Smooth muscle cell of the brain vasculature (primary cell): ENCODE measurements around the gene MYL5.
"Not testable (repeated sequence)": the region's sequence is repeated elsewhere in the genome, so short reads cannot be mapped to it uniquely, and the experiment has no call there.

Source experiments
- DNase-seq: peaks from one replicate; pipeline ENCODE4 v3.0.0-alpha.2; 2012; ENCODE audit warnings: low read depth, low spot score

MYL5 gene

DNA sequence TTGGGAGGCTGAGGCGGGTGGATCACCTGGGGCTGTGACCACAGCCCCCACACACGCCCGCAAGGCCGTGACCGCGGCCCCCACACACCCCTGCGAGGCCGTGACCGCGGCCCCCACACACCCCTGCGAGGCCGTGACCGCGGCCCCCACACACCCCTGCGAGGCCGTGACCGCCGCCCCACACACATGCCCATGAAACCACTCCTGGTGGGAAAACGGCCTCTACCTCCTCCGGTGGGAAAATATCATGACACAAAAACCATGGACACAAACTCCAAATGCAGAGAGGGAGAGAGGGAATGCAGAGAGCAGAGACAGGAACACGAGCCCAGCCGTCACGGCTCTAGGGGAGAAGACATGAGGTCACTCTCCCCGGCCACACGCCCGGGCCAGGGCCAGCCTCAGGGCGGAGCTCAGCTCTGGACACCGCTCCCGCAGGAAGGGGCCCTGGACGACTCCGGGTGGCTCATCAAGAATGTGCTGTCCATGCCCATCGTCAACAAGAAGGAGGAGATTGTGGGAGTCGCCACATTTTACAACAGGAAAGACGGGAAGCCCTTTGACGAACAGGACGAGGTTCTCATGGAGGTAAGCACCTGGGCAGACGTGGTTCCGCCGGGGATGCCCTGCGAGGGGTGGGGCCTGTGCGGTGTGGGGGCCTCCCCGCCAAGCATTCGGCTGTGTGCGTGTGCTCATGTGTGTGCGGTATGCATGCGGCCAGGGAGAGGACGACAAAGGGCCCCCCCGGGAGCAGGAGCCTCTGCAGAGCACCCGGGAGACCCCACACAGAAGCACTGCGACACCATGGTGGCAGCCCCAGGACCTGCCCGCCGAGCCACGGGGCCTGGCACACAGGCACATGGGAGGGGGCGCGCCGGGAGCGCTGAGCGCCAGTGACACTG lies 17.7 kb upstream of the MYL5 start:
- no peak for DNase-seq

DNA sequence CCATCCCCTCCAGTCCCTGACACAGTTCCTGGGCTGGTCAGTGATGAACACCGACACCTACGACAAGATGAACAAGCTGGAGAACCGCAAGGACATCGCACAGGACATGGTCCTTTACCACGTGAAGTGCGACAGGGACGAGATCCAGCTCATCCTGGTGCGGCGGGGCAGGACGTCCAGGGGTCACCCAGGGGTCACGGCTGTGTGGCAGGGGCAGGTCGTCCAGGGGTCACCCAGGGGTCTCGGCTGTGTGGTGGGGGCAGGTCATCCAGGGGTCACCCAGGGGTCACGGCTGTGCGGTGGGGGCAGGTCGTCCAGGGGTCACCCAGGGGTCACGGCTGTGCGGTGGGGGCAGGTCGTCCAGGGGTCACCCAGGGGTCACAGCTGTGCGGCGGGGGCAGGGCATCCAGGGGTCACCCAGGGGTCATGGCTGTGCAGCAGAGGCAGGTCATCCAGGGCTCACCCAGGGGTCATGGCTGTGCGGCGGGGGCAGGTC lies 17.0 kb upstream of the MYL5 start:
- no peak for DNase-seq

DNA sequence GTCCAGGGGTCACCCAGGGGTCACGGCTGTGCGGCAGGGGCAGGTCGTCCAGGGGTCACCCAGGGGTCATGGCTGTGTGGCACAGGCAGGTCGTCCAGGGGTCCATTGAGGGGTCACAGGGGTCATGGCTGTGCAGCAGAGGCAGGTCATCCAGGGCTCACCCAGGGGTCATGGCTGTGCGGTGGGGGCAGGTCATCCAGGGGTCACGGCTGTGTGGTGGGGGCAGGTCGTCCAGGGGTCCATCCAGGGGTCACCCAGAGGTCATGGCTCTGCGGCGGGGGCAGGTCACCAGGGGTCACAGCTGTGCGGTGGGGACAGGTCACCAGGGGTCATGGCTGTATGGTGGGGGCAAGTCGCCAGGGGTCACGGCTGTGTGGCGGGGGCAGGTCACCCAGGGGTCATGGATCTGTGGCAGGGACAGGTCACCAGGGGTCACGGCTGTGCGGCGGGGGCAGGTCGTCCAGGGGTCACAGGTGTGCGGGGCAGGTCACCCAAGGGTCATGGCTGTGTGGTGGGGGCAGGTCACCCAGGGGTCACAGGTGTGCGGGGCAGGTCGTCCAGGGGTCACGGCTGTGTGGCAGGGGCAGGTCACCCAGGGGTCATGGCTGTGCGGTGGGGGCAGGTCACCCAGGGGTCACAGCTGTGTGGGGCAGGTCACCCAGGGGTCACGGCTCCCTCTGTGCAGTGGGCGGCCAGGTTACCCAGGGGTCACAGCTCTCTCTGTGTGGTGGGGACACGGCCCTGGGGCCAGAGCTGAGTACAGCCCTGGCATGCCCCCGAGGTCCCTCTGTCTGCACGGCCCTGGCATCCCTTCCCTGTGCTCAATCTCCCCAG lies 16.3 kb upstream of the MYL5 start:
- DNase-seq = no peak

DNA sequence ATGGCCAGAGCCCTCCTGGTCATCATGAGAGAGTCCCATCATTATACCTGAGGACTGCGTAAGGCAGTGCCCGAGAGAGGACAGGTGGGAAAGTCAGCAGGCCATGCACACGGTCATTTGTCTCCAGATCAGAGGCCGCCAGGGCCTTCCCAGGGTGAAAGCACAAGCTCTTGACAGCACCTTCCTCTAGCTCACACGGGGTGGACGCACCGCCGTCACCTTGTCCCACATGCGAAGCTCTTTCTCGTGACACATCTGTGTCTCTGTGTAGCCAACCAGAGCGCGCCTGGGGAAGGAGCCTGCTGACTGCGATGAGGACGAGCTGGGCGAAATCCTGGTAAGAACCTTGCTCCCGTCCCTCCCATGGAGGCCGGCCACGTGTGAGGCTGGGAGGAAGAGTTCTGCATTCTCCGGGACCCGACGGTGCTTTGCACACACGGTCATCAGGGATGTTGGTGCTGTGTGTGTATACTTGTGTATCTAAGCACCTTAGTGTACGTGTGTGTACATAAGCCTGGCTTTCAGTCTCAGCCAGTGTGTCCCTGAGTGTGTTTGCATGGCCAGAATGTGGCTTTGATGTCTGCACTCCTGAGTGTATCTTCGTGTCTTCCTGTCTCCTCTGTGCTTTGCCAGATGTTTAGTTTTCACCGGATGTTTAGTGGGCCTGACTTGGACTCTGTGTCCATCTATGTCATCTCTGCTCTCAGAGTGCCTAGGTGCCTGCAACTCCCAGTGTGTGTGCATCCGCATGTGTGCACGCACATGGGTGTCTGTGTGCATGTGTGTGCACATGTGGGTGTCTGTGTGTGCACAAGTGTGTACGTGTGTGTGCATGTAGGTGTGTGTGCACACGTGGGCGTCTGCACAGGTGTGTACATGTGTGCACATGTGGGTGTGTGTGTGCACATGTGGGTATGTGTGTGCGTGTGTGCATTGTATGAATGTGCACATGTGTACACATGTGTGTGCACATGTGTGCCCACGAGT lies 15.4 kb upstream of the MYL5 start:
- DNase-seq = no peak

DNA sequence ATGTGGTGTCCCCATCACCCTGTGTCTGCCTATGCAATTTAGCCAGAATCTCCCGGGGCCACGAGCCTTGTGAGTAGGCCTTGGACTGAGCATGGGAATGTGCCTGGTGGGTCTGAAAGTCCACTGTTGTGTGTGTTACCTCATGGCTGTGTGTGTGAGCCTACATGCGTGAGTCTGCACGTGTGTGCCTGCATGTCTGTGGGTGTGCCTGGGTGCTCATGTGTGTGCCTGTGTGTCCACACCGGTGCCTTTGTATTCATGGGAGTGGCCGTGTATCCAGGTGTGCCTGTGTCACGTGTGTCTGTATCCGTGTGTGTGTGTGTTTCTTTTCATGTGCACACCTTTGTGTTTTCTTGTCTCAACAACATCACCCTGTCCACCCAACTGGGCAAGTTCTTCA lies 14.5 kb upstream of the MYL5 start:
- no peak for DNase-seq

DNA sequence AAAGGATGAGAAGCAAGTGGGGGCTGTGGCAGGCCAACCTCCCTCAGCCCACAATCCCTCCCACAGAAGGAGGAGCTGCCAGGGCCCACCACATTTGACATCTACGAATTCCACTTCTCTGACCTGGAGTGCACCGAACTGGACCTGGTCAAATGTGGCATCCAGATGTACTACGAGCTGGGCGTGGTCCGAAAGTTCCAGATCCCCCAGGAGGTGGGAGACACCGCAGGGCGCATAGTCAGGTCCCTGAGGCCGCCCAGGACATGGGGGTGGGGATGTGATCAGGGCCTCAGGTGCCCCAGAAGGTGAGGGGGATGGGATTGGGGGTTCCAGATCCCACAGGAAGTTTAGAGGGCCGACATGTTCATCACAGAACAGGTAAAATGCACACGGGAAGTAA lies 13.9 kb upstream of the MYL5 start:
- DNase-seq = no peak

DNA sequence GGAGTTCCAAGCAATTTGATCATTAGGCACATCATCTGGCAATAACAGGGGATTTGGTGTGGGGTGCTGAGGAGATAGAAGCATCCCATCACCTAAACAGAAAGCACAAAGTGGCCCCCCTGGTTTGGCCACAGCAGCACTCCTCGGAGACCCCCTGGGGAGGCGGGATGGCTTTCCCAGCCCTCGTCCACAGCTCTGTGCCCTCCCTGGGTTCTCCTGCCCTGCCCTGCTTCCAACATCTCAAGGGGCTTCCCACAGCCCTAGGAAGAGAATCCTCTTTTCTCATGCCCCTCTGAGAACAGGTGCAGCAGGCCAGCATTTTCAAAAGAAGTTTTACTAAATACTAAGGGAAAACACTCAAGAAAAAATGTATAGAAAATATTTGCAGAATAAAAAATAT lies 13.1 kb upstream of the MYL5 start:
- no peak for DNase-seq

DNA sequence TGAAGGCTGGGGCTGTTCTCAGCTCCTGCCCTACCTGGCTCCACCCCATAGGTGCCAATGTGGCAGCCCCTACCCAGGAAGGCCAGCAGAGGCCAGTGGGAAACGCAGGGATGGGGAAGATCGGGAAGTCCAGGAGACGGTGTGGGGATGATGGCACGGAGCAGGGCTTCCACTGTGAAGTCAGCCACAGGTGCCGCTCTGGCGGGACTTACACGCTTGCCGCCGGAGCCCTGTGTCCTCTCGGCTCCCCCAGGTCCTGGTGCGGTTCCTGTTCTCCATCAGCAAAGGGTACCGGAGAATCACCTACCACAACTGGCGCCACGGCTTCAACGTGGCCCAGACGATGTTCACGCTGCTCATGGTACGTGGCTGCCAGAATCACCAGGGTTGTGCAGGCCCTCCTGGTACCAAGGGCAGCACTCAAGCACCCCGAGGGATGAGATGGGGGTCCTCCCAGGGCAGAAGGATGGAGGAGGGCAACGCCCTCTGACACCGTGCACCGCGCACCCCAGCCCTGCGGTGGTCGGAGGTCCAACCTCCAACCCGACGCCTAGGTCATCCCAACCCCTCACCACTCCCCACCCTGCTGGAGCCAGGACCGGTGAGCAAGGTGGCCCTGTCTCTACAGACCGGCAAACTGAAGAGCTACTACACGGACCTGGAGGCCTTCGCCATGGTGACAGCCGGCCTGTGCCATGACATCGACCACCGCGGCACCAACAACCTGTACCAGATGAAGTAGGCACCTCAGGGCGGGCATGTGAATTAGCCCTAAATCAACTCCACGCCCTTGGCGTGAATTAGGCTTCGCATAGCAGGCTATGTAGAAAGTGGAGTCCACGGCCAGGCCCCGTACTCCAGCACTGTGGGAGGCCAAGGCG lies 12.2 kb upstream of the MYL5 start:
- DNase-seq = no peak

DNA sequence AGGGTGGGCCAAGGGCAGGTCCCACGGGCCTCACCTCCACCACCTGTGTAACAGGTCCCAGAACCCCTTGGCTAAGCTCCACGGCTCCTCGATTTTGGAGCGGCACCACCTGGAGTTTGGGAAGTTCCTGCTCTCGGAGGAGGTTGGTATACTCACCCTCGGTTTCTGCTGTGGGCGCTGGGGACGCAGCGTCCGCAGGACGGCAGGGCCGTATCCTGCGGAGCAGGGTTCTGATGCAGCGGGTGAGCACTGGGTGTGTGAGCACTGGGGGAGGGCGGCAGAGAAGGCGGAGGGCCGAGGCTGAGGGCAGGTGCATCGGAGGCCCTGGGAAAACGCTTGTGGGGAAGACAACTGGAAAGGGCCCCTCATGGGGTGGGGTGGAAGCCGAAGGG lies 11.3 kb upstream of the MYL5 start:
- DNase-seq = no peak

DNA sequence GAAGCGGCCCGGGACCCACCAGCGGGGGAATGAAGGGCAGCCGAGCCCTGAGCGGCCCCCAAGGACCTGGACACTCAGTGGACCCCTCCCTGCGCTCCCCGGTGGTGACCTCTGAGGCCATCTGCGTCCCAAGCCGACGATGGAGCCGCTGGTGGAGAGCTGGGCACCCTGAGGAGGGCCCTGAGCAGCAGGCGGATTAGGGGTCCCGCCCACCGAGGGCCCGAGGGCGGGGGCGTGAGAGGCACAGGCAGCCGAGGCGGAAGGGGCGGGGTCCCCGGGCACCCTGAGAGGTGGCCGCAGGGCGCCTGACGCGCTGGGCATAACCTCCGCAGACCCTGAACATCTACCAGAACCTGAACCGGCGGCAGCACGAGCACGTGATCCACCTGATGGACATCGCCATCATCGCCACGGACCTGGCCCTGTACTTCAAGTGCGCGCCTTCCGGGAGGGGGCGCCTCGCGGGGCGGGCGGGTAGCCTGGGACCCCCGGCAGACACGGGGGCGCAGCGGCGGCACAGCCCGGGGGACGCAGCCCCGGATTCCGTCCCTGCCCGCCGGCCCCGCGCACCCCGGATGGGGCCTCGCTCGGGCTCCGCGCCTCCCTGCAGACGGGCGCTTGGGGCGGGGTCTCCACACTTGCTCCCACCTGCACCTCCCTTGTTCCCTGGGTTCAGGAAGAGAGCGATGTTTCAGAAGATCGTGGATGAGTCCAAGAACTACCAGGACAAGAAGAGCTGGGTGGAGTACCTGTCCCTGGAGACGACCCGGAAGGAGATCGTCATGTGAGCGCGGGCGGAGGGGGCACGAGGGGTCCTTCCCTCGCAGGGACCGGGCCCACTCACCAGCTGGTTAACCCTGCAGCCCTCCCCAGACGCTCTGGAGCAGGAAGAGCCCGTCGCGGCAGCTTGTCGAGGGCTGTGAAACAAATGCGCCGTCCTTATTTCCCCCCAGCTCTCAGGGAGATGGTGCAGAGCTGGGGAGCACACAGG lies 10.6 kb upstream of the MYL5 start:
- DNase-seq = no peak

DNA sequence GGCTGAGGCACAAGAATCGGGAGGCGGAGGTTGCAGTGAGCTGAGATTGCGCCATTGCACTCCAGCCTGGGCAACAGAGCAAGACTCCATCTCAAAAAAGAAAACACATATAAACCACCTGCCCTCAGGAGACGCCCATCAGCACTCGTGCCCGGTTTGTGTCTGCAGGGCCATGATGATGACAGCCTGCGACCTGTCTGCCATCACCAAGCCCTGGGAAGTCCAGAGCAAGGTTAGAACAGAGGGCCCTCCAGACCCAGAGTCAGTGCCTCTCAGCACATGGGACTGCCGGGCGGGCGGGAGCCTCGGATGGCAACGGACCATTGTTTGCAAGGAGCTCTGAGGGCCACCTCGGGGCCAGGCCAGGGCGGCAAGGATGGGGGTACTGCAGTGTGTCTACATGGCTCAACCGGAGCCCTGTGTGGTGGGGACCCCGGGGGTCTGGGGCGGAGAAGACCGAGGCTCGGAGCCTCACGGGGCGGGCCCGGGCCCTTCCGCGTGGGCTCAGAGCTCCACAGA lies 9.6 kb upstream of the MYL5 start:
- no peak for DNase-seq

DNA sequence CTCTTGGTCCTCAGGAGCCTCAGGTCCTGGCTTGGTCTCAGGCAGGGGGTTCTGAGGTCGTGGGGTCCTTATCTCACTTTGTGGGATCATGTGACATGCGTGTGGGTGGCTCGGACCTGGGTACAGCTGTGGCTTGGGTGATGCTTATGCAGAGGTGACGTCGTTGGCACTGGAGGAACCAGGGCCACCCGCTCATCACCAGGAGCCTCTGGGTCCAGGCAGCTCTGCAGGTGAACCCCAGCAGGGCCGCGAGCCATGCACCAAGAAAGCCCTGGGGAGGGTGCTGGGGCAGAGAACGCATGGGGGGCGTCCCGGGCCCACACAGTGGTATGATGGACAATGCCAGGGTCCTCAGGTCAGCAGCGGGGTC lies 9.0 kb upstream of the MYL5 start:
- DNase-seq = no peak

DNA sequence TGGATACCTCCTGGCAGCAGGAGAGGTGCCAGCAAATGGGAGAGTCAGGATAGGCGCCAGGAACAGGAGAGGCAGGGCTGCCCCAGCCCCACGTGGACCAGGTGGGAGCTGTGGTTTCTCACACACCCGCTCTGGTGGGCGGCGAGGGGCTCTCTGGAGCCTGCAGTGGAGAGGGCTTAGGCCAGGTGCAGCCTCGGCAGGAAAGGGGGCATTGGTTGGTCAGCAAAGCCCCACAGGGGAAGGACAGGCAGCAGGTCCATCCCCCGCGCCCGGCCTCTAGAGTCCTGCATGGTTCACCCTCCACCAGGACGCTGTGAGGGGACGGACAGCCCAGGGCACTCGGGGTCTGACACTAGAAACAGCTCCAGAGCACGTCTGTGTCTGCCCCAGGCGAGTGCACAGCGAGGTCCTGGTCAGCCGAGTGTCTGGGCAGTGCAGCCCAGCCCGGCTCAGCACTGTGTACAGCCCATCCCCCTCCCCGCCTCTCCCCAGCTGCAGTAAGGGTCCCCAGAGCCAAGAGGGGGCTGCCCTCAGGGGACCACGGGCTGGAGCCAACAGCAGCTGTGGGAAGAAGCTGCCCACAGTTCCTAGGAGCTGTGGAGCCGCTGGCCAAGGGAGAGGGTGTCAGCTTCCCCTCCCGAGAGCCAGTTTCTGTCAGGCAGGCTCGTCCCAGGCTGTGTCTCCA lies 8.4 kb upstream of the MYL5 start:
- DNase-seq = no peak

DNA sequence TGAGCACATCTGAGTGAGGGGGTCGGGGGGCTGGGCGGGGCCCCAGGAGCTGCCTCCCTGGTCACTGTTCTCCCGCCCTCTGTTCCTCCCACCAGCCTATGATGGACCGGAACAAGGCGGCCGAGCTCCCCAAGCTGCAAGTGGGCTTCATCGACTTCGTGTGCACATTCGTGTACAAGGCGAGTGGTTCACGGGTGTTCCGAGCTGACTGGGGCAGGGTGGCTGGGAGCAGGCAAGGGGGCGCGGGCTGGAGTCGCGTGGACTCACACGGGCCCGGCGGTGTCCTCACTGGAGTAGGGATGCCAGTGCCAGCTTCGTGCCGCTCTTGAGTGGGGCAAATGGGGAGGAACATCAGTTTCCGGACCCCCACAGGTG lies 7.9 kb upstream of the MYL5 start:
- no peak for DNase-seq

DNA sequence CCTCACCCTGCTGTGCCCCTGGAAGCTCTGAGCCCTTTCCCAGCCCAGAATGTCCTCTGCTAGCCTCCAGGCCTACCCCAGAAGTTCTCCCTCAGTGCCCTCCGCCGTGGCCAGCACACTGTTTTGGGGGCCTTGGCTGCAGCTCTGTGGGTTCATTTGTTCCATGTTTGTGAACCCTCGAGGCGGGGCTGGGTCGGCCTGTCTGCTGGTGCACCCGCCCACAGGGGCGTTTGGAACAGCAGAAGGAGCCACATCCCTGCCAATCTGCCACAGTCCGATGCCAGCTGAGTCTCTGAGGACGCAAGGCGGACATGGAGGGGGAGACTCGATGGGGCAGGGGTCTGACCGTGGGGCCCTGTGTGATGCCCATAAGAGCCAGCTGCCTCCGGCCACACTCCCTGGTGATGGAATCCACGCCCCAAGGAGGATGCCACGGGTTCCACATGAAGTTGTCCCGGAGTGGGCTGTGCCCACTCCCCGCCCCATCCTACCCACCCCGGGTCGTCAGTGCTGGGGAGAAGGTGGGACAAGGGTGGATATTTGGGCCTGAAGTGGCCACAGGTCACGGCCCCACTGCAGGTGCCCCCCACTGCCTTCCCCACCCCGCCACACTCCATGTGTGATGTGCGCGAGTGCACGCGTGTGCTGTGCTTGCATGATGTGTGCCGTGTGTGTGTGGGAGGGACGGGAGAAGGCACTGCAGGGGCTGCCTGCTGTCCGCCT lies 7.4 kb upstream of the MYL5 start:
- DNase-seq = no peak

DNA sequence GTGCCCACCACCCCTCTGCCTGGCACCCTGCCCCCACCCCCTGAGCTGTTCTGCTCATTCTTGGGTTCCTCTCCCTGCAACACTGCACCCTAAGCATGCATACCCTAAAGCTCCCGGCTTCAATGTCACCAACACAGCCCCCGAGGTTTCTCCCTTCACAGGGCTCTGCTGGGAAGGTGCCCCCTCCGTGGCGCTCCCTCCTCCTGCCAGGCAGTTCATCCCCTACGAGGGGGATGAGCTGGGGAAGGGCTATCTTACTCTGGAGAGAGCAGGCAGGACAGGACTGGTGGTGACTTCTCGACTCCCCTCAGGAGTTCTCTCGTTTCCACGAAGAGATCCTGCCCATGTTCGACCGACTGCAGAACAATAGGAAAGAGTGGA lies 6.8 kb upstream of the MYL5 start:
- DNase-seq = no peak

DNA sequence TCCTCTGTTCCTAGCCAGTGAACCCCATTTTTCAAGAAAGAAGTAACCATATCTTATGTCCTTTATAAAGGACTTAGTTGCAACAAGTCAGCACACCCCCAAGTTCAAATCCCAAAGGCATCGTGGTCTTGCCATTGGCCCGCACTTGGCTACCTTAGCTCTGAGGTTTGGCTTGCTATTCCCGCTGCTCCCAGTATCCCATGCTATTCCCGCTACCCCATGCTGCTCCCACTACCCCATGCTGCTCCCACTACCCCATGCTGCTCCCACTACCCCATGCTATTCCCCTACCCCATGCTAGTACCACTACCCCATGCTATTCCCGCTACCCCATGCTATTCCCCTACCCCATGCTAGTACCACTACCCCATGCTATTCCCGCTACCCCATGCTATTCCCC lies 6.1 kb upstream of the MYL5 start:
- not testable (repeated sequence) for DNase-seq
